ENCODE measurements around the gene NSUN5.
"Not testable (repeated sequence)": the region's sequence is repeated elsewhere in the genome, so short reads cannot be mapped to it uniquely, and the experiment has no call there.

NSUN5 gene

DNA sequence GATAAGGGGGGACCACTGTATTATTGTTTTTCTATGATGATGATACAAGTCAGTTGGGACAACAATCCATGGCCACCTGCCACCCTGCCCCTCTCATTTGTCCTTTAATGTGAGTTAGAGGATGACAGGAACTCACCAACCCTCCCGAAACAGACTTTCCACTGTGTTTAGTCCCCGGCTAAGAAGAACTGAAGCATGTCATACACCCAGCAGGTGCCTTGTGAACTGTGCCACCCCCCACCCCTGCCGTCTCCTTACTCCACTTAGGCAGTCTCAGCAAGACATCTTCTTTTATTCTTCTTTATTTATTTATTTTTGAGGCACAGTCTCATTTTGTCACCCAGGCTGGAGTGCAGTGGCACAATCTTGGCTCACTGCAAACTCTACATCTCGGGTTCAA is 40.8 kb downstream of the NSUN5 start:
- DNase-seq = not testable (repeated sequence)

DNA sequence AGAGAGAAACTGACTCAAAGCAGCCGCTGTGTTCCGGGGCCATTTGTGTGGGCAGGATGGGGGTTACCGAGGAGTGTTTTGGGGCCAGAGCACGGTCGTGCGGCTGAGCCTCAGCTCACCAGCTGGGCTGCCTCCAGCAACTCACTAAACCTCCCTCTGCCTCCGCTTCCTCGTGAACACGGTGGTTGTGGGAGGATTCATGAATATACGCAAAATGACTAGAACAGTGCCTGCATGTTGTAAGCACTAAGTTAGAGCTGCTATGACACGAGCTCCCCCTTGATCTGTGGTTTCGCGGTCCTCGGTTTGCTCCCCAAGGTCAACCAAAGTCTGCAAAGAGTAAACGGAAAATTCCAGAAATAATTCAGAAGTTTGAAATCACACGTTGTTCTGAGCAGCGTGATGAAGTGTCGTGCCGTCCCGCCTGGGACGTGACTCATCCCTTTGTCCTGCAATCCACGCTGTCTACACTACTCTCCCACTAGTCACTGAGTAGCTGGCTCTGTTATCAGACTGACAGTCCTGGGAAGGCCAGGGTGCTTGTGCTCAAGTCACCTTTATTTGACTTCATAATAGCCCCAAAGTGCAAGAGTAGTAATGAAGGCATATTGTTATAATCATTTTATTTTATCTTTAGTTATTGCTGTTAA is 41.8 kb downstream of the NSUN5 start:
- DNase-seq = not testable (repeated sequence)

DNA sequence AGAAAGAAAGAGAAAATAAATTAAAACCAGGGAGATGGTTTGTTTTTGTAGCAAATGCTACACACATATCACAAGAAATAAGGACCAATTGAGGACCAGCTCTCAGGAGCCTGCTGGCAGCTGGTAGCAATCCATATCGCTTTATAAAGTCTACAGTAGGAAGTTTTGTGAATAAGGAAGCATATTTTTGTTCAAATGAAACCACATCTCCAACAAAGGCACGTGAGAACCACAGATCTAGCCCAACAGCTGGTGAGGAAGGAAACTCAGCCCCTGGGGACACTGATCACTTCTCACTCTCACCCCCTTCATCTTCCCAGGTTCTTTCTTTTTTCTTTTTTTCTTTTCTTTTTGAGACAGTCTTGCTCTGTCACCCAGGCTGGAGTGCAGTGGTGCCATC is 46.2 kb downstream of the NSUN5 start:
- DNase-seq = not testable (repeated sequence)
